GM15510 (cell line): ENCODE measurements around the gene ALPG.

Experiments
- POLR2A ChIP-seq: IDR thresholded peaks from 3 replicates; pipeline ENCODE4 v1.6.1; 2011; ENCODE audit warnings: borderline replicate concordance; ENCODE audit not compliant: insufficient read length; ENCODE audit errors: extremely low read depth

ALPG gene

DNA sequence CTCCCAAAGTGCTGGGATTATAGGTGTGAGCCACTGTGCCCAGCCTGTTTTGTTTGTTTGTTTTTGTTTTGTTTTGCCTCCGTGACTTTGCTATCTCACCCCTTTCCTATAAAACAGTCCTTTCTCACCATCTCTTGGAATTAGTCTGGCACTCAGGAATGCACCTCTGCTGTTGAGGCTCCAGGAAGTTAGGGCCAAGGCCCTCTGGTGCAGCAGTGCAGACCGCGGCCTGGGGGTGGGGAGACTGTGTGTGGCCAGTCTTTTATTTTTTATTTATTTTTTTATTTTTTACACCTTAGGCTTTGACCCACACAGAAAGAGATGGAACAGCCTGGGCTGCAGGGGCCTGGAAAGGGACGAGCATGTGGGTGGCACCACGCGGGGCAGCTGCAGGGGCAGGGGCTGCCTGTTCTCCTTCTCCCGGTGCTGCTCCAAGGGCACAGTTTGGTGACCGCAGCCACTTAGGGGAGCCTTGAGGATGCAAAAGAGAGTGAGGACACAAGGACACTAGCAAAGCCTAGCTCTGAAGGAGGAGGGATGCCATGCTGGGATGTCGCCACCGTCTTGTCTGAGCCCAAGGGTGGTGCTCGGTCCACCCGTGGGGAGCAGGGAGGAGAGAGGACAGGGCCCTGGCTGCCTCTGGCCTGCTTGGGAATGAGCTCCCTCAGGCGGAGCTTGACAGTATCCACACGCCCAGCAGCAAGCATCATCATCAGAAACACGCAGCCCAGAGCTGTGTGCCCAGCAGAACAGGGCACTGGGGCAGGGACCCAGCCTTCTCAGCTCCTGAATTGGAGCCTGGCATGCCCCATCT lies 29.9 kb downstream of the ALPG start:
- TF ChIP-seq POLR2A, result no peak

DNA sequence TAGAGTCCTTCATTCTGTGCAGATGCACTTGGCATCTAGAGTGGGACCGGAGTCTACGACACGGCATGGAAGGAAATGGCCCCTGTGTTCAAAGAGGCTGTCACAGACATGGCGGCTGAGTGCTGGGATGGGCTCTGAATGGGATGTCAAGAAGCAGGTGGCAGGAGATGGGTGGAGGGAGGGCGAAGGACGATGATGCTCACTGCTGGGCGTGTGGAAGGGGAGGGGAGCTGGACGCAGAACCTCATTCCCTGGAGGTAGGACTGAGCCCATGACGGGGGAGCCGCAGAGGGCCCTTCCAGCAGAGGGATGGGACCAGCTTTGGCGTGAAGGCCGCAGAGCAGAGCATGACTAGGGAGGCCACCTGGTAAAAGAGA lies 30.5 kb downstream of the ALPG start:
- TF ChIP-seq POLR2A, result no peak

DNA sequence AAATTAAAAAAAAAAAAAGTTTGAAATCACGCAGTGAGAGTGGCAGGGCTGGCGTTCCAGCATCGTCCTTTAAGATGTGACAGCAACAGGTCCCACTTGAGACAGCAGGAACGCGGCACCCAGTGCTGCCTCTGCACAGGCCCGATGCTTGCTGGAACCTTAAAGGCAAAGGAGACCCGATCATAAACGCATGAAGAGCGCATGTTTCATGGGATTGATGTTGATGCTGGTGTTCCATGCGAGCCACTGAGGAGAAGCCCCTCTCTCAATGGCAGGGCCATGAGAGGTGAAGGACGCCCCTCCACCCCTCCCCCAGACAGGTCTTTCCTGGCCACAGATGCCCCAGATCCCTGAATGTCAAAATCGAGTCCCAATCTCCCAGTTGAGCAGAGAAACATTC lies 31.4 kb downstream of the ALPG start:
- no peak for TF ChIP-seq POLR2A

DNA sequence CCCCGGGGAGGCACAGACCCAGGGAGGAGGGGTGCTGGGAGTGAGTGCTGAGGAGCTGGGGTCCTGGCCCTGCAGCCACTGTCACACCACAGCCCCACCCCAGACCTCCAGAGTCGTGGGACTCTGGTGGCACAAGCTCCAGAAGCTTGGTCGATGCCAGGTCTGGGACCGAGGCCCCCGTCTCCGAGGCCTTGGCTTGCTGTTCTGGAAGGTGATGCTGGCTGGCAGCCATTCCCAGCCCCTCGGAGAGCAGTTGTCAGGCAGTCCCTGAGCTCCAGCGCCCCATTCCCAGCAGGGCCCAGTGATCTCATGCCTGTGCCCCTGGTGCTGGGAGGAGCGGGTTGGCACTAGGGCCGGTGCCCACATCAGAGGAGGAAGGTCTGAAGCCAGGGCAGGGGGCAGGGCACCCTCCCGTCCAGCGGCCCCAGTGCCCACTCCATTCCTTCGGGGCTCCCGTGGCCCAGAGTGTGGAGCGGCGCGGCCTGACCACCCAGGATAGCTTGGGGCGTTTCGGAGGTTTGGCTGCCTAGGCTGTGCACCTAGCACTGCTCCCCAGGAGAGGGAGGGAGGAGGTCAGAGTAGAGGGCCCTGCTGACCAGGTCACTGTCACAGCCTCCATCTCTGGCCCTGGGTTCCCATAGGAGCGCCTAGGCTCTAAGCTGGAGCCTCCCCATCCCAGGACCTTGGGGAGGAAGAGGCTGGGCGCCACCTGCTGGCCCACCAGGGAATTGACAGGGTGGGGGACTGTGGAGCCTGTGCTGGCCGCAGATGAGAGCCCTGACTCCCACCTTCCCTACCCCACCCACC lies 32.5 kb downstream of the ALPG start:
- TF ChIP-seq POLR2A, result no peak

DNA sequence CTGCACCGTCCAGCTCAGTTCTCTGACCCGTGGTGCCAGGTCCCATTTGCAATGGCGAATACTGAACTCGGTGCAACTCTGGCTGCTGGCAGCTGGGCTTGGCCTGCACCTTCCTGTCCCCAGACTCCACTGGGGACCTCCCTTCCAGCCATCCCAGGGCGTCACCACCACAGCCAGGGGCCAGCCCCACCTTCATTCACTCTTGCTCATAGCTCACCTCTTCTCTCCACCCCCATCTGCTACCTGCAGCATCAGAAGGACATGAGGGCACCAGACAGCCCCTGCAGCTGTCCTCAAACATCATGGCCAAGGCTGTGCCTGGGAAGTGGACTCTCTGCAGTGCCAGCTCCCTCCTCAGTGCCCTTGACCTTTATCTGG lies 33.1 kb downstream of the ALPG start:
- no peak for TF ChIP-seq POLR2A

DNA sequence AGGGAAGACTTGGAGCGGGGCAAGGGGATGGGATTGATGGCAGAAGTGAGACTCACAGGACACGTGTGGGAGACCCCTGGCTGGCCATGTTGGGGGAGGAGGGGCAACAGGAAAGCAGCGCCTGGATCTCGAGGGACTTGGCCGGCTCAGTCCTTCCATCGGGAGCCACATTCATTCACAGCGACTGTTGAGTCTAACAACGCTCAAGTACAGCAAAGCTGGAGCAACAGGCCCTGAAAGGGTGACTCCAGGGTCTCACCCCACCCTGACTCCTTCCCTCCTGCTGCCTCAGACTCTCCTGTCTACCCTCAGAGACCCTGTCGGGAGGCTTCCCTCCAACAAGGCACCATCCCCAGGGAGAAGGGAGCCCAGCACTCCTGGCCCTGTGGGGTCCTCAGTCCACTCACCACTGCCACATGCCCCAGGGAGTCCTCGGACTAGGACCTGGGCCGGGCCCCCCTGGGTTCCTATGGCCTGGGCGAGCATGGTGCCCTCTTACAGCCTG lies 34.6 kb downstream of the ALPG start:
- TF ChIP-seq POLR2A, result no peak

DNA sequence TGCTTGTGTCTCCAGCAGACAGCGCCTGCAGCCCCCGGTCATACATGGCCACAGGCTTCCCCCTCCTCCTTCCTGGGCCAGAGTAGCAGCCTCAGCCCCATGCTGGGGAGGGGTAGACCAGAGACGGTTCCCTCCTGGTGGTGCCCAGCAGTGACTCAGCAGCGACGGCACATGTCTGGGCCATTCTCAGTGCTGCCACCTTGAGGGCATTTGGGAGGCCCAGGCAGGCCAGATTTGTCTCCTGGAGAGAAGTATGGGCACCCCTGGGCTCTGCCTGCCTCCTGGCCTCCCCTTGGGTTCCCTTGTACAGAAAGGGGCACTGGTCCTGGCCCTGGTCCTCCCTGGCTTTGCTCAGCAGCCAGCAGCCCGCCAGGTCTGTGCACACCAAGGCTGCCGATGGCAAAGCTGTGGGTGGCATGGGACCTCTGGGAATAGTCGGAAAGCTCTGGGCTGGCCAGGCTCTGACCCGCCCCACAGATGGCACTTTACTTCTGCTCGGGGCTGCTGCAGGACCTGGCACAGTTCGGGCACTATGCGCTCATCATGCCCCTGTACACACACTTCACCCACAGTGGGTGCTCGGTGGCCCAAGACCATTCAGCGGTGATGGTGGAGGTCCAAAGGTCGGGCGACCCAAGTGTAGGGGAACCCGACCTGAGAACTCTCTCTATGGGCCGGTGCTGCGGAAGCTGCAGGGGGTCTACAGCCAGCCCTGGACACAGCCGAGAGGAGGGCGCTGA lies 37.9 kb downstream of the ALPG start:
- no peak for TF ChIP-seq POLR2A

DNA sequence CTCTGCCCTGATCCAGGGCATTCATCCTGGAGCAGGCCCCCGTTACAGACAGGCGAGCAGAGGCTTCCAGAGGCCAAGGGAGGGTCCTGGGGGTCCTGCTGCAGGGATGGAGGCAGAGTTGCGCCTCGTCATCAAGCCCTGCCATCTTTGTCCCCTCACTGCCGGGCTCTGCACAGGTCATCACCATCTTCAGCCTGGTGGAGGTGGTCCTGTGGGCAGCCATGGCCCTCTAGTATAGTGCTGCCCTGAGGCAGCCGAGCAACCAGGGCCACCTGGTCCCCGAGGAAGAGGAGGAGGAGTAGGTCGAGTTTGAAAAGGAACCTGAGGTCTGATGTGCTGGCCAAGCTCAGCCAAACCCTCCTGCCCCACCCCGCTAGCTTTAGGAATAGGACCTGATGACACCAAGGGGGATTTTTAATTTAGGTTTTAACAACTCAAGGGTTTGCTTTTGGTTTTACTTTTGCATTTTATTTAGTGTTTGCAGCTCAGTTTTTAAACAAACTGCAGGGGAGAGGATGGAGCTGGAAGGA lies 40.5 kb downstream of the ALPG start:
- TF ChIP-seq POLR2A, result no peak

DNA sequence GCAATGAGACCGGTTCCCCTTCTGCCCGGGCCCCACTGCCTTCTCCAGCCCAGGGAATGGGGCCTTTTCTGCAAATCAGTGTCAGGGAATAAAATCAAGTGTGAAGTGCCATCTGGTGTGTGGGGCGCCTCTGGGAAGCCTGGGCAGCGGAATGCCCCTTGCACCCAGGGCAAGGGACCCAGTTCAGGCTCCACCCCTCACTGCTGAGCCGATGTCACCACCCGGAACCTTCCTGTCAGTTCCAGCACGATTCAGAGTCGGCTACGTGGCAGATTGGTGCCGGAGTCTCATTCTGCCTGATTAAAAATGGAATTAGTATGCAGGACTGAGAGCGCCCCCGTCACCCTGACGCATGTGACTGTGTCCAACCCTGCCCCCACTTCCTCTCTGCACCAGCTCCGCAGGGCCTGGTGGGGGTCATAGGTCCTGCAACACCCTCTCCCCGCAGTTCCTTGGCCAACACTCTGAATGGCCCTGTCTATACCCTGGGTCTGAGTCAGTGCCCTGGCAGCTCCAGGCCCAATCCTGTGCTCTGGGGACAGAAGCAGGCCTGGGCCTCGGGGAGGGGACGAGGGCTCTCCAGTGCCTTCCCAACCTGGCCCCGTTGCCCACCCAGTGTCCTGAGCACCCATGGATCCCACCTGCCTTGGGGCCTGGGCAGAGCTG lies 41.1 kb downstream of the ALPG start:
- TF ChIP-seq POLR2A, result no peak

DNA sequence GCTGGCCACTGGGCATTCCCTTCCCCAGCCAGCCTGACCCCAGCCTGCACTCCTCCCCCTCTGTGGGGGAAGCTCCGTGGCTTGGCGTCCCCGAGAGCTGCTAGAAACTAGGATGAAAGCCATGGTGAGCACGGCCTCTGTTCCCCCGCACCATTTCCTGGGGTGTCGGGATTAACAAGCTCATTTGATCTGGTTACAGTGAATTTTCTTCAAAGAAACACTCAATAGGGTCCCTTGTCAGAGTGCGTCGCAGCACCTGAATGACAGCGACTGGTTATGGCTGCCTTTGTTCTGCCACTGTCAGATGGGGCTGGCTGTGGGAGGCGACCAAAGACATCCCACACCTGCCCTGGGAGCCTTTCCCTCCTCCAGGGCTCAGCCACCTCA lies 41.7 kb downstream of the ALPG start:
- no peak for TF ChIP-seq POLR2A

DNA sequence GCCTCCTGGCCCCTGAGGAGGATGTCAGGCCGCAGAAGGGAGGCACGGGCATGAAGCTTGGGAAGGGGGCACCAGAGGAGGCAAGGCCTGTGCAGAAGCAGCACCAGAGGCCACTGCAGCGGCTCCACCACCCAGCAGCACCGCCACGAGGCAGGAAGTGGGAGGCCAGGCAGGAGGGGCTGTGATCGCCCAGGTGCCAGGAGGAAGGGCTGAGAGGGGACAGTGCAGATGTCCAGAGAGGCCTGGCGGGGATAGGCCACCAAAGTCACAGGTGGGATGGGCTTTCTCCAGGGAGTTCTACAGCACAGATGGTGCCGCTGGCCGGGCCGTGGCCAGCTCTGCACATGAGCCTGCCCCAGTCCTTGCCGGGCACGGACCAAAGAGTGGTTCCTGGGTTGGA lies 43.3 kb downstream of the ALPG start:
- TF ChIP-seq POLR2A, result no peak

DNA sequence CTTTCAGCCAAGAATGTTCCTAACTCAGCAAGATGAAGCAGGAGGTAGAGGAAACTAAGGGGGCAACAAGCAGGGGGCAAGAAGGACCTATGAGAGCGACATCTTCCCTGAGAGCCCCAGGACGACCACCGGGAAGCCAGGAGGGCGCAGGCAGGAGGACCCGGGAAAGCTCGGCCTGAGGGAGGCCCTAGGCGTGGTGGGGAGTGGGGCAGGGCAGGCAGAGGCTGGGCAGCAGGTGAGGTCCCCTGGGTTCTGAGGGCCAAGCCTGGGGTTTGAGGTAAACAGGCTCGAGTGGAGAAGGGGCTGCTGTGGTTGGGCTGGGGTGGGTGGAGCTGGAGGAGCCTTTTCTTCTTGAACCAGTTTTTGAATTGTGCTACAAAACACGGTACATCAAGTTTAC lies 48.0 kb downstream of the ALPG start:
- TF ChIP-seq POLR2A, result no peak

DNA sequence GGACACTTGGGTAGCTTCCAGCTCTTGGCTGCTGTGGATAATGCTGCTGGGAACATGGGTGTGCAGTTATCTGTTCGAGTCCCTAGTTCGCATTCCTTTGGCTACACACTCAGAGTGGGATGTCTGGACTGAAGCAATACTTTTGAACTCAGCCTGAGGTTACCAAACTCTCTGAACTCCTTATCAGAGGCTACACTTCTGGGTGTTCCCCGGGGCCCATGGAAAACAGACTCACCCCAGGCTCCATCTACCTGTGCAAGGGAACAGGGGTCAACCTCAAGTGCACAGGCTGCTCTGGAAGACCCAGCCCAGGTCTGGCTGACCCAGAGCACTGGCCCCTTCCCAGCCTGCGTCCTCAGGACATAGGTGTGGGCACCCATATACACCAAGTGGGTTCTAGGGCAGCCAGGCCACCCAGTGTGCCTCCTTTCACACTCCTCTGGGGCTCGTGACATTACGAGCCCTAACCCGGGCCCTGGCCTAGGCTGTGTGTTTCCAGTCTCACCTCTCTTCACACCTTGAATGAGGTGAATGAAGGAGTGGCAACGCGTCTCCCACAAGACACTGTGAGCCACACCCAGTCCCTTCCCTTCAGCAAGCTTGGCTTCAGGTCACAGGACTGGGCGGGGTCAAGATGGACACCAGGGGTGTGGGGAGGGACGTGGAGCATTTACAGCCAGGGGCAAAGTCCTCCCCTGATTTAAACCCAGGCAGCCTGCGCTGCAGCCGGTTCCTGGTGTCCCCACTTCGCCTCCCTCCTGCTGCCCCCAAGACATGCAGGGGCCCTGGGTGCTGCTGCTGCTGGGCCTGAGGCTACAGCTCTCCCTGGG lies 49.0 kb downstream of the ALPG start, which contains the start of gene ALPI:
TSS of gene ALPI (plus strand) at position 728 of the 830 bp plus-strand sequence. CDS start at position 775, 47 bp downstream.
- TF ChIP-seq POLR2A, result no peak
